Activated CD4-positive, alpha-beta T cell treated with anti-CD3 and anti-CD28 coated beads, Interleukin-10, Interleukin-2, amounts not matched to agents 100 ng/mL and 50 ng/mL, durations not matched to agents 16 hours and 8 hours (primary cell): ENCODE measurements around the gene FAM168A.
A peak's percentile ranks its signal among the peaks of the same experiment; 100 is the strongest.
"Not testable (repeated sequence)": the region's sequence is repeated elsewhere in the genome, so short reads cannot be mapped to it uniquely, and the experiment has no call there.

Source experiments
- DNase-seq: peaks from one replicate; pipeline ENCODE4 v3.0.0-alpha.2; 2020

FAM168A gene

GRCh38 chr11:73591743-73592142, 6.2 kb downstream of the FAM168A start:
- no peak for DNase-seq

- DNase-seq = no peak
Measured at GRCh38 chr11:73590991-73591390, 6.9 kb downstream of the FAM168A start.

GRCh38 chr11:73586791-73587190, 11.1 kb downstream of the FAM168A start:
- no peak for DNase-seq

DNA sequence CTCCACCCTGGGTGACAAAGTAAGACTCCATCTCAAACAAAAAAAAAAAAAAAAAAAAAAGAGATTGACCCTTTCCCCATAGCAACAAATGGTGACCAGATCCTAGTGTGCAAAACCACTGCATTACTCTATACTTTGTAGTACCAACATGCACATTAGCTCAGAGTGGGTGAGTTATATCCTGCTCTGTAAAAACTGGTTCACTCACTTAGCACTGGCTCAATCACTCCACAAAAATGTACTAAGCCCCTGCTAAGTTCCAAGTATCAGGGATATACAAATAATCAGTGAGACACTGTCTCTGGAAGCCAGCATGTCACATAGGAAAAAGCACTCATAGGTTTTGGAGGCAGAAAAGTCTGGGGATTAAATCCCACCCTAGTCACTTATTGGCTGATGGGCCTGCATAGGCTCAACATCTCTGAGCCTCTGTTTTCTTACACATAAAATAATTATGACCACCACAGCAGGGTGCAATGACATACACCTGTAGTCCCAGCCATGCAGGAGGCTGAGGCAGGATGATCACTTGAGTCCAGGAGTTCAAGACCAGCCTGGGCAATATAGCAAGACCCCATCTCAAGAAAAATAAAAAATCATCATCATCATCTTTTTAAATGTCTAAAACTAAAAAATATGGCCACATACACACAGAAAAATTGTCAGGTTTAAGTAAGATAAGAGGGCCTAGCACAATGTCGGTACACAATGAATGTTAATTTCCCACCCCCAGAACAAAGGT, 11.9 kb downstream of the FAM168A start:
- no peak for DNase-seq

GRCh38 chr11:73584831-73585230, 13.1 kb downstream of the FAM168A start:
- DNase-seq = no peak

DNA sequence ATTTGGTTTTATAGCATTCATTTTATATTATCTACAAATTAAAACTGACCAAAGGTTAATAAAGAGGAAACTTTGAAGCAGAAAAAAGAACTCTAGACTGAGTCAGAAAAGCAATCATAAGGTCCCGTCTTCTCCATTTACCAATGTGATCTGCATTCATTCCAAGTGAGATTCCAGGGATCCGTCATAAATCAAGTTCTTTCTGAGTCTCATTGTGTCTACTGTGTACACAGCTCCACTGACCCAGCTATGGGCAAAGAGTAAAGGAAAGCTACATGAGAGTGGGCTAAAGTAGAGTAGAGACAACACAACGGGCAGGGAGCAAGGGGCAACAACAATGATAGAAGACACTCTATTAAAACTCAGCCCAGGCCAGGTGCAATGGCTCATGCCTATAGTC, 15.3 kb downstream of the FAM168A start:
- DNase-seq = no peak

- not testable (repeated sequence) for DNase-seq
Measured at GRCh38 chr11:73580749-73581148, 17.2 kb downstream of the FAM168A start.

DNA sequence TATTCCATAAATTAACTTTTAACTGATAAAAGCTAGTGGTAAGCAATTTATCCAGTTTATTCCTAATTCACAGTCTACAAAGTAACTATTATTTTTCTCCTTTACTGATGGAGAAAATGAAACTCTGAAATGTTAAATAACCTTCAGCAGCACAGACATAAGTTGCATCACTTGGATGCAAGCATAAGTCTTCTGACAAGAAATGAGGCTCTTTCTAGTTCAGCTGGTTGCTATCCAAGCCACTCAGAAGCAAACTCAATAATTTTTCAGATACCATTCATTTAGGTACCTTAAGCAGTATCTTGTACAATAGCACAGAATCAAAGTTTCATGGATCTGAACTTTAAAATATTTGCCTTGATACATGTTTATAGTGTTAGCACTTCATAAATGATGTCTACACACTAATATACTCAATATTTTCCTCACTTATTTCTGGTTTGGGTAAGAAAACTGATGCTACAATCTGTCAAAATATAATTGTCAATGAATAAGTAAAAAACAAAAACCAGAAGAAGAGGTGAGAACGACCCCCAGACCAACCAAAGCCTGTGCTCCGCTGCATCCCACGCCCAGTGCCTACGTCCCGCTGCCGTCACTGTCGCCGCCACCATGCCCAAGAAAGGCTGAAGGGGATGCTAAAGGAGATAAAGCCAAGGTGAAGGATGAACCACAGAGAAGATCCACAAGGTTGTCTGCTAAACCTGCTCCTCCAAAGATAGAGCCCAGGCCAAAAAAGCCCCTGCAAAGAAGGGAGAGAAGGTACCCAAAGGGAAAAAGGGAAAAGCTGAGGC, 18.1 kb downstream of the FAM168A start:
- DNase-seq = no peak

DNA sequence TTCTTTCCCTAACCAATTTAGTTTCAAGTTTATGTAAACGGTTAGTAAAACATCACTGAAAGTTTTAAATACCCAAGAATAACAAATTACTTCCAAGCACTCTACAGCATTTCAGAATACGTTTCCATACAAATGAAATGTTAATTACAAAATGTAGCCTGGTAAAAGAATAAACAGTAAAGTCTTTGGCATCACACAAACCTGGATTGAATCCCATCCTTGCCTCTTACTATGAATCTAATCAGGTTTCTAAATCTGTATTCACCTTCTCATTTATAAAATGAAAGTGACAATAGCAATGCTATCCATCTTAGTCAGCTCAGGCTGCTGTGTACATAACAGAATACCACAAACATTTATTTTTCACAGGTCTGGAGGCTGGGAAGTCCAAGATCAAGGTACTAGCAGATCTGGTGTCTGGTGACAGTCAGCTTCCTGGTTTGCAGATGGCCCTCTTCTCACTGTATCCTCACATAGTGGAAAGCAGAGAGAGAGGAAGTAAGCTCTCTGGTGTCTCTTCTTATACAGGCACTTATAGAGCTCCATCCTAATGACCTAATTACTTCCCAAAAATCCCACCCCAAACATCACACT, 19.2 kb downstream of the FAM168A start:
- DNase-seq = peak; percentile 68

DNA sequence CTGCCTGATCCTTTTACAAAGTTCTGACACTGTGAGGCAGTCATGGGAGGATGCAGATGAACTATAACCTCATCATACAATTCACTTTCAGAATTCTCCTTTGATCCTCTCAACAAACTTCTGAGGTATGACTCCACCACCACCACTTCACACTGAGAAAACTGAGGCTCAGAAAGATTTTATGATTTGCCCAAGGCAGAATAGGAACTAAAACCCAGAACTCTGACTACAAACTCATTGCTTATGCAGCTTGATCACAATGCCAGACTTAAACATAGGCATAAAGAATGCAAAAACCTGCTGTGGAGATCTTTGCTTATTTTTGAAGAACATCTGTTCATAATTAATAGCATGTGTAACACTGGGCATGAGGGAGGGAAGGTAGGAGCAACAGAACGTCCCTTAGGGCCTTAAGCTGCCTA, 20.4 kb downstream of the FAM168A start:
- DNase-seq = peak; percentile 35

DNA sequence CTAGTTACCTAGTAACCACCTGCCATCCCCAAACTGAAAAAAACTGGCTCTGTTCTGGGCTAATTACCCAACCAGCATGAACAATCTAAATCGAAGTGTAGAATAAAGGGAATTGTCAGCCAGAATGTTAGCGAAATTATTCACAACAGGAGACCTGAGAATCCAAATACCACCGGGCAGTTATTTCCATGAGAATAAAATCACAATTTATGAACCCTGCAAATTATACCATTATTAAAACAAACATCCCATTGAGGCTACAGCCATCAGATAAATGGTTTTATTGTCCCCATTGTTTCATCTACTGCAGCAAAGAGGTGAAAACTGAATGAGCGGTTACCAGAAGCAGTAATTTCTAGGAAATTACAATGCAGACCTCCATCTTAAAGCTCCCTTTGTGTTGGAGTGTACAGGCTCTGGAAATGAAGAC, 21.7 kb downstream of the FAM168A start:
- DNase-seq = no peak

DNA sequence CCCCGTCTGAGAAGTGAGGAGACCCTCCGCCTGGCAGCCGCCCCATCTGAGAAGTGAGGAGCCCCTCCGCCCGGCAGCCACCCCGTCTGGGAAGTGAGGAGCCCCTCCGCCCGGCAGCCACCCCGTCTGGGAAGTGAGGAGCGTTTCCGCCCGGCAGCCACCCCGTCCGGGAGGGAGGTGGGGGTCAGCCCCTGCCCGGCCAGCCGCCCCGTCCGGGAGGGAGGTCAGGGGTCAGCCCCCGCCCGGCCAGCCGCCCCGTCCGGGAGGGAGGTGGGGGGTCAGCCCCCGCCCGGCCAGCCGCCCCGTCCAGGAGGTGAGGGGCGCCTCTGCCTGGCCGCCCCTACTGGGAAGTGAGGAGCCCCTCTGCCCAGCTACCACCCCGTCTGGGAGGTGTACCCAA, 25.9 kb downstream of the FAM168A start:
- not testable (repeated sequence) for DNase-seq

DNA sequence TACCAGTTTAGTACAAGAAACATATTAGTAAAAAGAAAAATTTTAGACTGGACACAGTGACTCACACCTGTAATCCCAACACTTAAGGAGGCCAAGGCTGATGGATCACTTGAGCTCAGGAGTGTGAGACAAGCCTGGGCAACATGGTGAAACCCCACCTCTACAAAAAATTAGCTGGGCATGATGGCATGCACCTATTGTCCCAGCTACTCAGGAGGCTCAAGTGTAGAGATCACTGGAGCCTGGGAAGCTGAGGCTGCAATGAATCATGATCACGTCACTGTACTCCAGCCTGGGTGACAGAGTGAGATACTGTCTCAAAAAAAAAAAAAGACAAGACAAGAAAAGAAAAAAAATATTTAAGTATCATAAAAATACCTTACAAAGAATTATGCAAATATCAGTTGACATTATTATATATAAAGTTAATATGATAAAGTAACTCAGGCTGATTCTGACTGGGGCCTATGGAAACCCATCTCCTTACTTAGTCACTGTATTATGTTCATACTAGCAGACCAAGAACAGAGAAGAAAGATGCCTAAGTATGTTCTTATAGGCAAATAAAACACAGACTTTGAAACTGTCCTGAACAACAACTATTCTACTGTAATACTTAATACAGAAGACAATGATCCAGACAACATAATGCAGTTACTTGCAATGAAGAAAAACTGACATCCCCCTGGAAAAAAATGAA, 27.3 kb downstream of the FAM168A start:
- no peak for DNase-seq

DNA sequence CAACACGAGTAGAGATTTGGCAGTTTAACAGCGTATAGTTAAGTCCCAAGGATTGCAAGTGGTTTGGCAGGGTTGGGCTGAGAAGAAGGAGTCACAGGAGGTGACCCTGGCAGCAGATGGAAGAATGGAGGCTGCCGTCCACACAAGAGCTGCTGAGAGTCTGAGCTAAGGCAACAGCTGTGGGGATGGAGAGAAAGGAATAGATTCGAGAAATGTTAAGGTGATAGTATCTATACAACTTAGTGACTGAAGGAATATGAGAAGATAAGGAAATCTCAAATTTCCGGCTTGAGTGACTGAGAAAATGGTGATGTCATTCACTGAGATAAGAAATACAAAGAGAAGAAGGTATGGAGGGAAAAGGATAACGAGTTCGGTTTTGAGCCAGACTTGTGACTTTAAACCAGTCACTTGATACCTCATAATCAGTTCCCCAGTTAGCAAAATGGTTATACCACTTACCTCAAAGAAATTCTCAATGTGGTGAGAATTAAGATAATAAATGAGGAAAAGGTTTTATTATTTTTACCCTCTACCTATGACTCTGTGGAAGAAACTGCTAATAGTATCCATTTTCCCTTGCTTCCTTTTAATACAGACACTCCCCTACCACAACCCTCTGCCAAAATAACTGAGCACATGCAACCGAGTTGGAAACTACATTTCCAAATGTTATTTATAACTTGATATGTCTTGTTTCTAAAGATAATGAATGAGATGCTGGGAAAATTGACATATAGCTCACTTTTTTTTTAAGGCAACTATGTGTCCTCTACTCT, 30.7 kb downstream of the FAM168A start:
- DNase-seq = no peak

DNA sequence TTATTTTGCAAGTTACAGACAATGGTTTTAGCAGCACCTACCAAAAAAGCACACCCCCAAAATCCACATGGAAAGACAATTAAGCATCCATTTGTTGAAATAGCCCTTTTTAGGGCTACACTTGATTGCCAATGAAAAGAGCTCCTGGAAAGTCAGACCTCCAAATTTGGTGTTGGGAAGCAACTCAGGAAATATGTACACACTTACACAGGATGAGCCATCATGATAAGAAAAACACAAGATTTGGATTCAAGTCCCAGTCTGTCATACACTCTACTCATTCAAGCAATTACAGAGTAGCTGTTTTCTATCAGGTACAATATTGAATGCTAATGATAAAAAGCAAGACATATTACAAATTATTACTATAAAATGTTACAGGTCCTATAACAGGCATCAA, 31.5 kb downstream of the FAM168A start:
- DNase-seq = no peak

- no peak for DNase-seq
Measured at GRCh38 chr11:73565804-73566203, 32.1 kb downstream of the FAM168A start.

DNA sequence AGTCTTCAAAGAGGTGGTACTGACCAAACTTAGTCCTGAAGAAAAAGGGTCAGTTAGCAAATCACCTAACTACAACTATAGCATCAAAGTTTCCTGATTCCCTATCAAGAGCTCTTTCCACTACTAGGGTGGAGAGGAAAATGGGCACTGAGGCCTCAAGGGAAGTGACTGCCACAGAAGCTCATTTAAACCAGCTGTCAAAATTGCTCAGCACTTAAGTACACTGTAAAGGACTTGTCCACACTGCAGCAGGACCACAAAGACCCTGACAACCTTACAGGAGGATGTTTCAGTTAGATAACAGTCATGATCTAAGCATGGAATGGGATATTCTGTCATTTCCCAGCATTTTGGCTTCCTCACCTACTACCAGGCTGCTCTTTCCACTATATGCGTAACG, 33.0 kb downstream of the FAM168A start:
- DNase-seq = no peak

GRCh38 chr11:73563539-73564200, 34.2 kb downstream of the FAM168A start:
- no peak for DNase-seq

GRCh38 chr11:73559743-73560142, 38.2 kb downstream of the FAM168A start:
- DNase-seq = no peak

DNA sequence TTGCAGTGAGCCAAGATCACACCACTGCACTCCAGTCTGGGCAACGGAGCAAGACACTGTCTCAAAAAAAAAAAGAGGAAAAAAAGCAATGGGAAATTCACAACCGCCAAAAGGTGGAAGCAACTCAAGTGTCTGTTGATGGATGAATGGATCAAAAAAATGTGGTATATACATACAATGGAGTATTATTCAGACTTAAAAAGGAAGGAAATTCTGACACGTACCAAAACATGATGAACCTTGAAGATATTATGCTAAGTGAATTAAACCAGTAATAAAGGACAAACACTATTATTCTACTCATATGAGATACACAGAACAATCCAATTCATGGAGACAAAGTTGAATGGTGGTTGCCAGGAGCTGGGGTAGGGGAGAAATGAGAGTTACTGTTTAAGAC, 40.9 kb downstream of the FAM168A start:
- DNase-seq = no peak

DNA sequence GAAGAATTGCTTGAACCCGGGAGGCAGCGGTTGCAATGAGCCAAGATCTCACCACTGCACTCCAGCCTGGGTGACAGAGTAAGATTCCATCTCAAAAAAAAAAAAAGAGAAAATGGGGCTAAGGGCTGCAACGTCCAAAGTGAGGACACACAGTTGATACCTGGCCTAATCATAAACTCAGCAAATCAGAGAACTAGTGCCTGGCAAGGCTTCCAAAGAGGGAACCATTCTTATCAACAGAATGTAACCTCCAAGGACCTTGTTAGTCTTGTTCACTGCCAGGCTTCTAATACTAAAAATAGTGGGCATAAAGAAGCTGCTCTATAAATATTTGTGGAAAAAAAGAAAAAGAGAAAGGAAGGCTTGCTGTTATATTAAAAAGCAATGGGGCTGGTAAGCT, 42.3 kb downstream of the FAM168A start:
- no peak for DNase-seq
